Activated CD4-positive, alpha-beta T cell treated with anti-CD3 and anti-CD28 coated beads, Interleukin-2, amount 10 ng/mL, durations not matched to agents 24 days and 14 days (primary cell): ENCODE data around the gene ASPA. TPM values are rescaled to one million over a fixed set of nuclear protein-coding genes. Genes with fewer than 3 reads are reported as not detected.
A peak's percentile ranks its signal among the peaks of the same experiment; 100 is the strongest.

ENCODE experiments used
- DNase-seq: peaks from one replicate; pipeline ENCODE4 v3.0.0; 2022
- H3K27ac Mint-ChIP-seq: one replicate; pipeline ENCODE4 v1.8.0; 2022; ENCODE audit warnings: mild to moderate bottlenecking, mixed read lengths
- H3K27me3 Mint-ChIP-seq: one replicate; pipeline ENCODE4 v1.8.0; 2022; ENCODE audit warnings: mixed read lengths
- H3K36me3 Mint-ChIP-seq: one replicate; pipeline ENCODE4 v1.8.0; 2022; ENCODE audit warnings: low read depth, mild to moderate bottlenecking, mixed read lengths
- H3K4me1 Mint-ChIP-seq: one replicate; pipeline ENCODE4 v1.8.0; 2021; ENCODE audit warnings: mixed read lengths
- H3K4me3 Mint-ChIP-seq: one replicate; pipeline ENCODE4 v1.8.0; 2022; ENCODE audit warnings: mild to moderate bottlenecking, moderate library complexity, mixed read lengths
- H3K9me3 Mint-ChIP-seq: one replicate; pipeline ENCODE4 v1.8.0; 2021; ENCODE audit warnings: mixed read lengths
- intact Hi-C: fragments of 100-400 bp; cut with micrococcal nuclease; formaldehyde crosslinking; loops from one replicate; pipeline ENCODE4 v1.15.1; 2023
- total RNA-seq: library from RNA; stranded (reverse); gene quantifications from 2 replicates; pipeline ENCODE4 v1.2.3, GENCODE V29; 2022

The ASPA gene
- total RNA-seq, 1 donor from 2014 or later: not detected

DNA sequence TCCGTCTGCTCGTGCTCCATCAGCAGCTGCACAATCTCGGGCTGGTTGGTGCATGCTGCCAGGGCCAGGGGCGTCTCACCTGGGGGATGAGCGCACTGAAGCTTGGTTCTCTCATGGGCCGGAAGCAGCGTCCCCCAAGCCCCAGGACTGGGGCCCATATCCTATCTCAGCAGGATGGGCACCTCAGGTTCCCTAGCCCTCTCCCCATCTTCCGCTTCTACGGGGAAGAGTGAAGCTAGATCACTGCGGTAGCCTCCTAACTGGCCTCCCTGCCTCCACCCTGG lies 57.0 kb downstream of the ASPA start:
- no peak for DNase-seq
- no peaks in the 10 kb centered on the region for H3K9me3 Mint-ChIP-seq
- peaks cover 6% of the 10 kb centered on the region for H3K4me1 Mint-ChIP-seq
- intact Hi-C loops: no loop called here
- no peak overlapping the region for H3K4me3 Mint-ChIP-seq
- H3K27me3 Mint-ChIP-seq: peaks cover 9% of the 10 kb centered on the region
- H3K27ac Mint-ChIP-seq: no peak overlapping the region
- no peaks in the 10 kb centered on the region for H3K36me3 Mint-ChIP-seq

DNA sequence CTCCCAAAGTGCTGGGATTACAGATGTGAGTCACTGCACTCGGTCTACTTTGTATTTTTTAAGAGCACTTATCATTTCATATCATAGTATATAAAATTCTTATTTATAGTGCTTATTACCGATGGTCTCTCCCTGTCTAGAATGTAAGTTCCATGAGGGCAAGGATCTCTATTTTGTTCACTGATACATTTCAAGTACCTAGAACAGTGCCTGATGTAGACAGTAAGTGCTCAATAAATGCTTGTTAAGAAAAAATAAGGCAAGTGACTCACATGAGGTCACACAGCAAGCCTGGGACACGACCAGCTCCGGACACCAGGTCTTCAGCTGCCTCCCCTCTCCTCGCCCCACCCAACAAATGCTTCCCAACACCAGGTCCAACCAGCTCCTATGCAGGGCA lies 58.0 kb downstream of the ASPA start:
- Mint-ChIP-seq H3K27ac (no peak overlapping the region), H3K4me1 (peaks cover 6% of the 10 kb centered on the region), H3K4me3 (no peak overlapping the region), H3K36me3 (no peaks in the 10 kb centered on the region), H3K9me3 (no peaks in the 10 kb centered on the region), H3K27me3 (peaks cover 11% of the 10 kb centered on the region)
- intact Hi-C loops: no loop called here
- DNase-seq: no peak

GRCh38 chr17:3534881-3535252 lies 59.1 kb downstream of the ASPA start:
- H3K36me3 Mint-ChIP-seq: no peaks in the 10 kb centered on the region
- H3K4me3 Mint-ChIP-seq: peak overlapping the region; percentile 4
- H3K27ac Mint-ChIP-seq: no peak overlapping the region
- H3K4me1 Mint-ChIP-seq: peaks cover 6% of the 10 kb centered on the region
- intact Hi-C loops: no loop called here
- no peaks in the 10 kb centered on the region for H3K9me3 Mint-ChIP-seq
- DNase-seq: no peak
- H3K27me3 Mint-ChIP-seq: peaks cover 11% of the 10 kb centered on the region

GRCh38 chr17:3535253-3535995 lies 59.6 kb downstream of the ASPA start:
- peak; percentile 80 for DNase-seq
- Mint-ChIP-seq H3K27me3 (peaks cover 16% of the 10 kb centered on the region), H3K4me1 (peaks cover 8% of the 10 kb centered on the region), H3K27ac (no peak overlapping the region), H3K9me3 (no peaks in the 10 kb centered on the region), H3K4me3 (peak overlapping the region; percentile 40), H3K36me3 (no peaks in the 10 kb centered on the region)
- intact Hi-C loops: no loop called here

DNA sequence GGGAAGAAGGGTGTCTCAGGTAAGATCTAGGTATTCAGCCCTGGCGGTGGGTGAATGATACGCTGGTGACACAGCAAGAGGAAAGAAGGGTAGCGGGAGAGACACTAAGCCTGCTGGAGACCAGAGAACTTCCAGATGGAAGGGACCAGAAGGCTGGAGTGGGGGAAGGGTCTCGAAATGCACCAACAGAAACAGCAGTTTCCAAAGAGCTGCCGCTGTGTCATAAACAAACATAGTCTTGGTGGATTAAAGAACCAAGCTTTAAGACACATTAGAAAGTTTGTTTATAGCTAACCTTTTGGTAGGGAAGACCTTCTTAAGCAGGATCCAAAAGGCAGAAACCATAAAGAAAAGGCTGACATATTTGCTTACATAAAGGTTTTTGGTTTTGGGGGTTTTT lies 60.9 kb downstream of the ASPA start:
- peaks cover 8% of the 10 kb centered on the region for H3K4me1 Mint-ChIP-seq
- H3K4me3 Mint-ChIP-seq: no peak overlapping the region
- H3K27me3 Mint-ChIP-seq: peaks cover 17% of the 10 kb centered on the region
- no peak for DNase-seq
- H3K9me3 Mint-ChIP-seq: no peaks in the 10 kb centered on the region
- H3K27ac Mint-ChIP-seq: no peak overlapping the region
- no peaks in the 10 kb centered on the region for H3K36me3 Mint-ChIP-seq
- intact Hi-C loops: no loop called here

- intact Hi-C loops: no loop called here
- no peak overlapping the region for H3K27ac Mint-ChIP-seq
- no peaks in the 10 kb centered on the region for H3K9me3 Mint-ChIP-seq
- no peak overlapping the region for H3K4me3 Mint-ChIP-seq
- DNase-seq: no peak
- peaks cover 15% of the 10 kb centered on the region for H3K27me3 Mint-ChIP-seq
- peaks cover 4% of the 10 kb centered on the region for H3K4me1 Mint-ChIP-seq
- H3K36me3 Mint-ChIP-seq: no peaks in the 10 kb centered on the region
These were observed 64.2 kb downstream of the ASPA start for GRCh38 chr17:3539881-3540540.

GRCh38 chr17:3542410-3543088 lies 66.8 kb downstream of the ASPA start:
- peaks cover 8% of the 10 kb centered on the region for H3K27me3 Mint-ChIP-seq
- H3K36me3 Mint-ChIP-seq: no peaks in the 10 kb centered on the region
- intact Hi-C loops: no loop called here
- H3K9me3 Mint-ChIP-seq: no peaks in the 10 kb centered on the region
- H3K4me1 Mint-ChIP-seq: peaks cover 2% of the 10 kb centered on the region
- no peak overlapping the region for H3K4me3 Mint-ChIP-seq
- H3K27ac Mint-ChIP-seq: no peak overlapping the region
- no peak for DNase-seq

DNA sequence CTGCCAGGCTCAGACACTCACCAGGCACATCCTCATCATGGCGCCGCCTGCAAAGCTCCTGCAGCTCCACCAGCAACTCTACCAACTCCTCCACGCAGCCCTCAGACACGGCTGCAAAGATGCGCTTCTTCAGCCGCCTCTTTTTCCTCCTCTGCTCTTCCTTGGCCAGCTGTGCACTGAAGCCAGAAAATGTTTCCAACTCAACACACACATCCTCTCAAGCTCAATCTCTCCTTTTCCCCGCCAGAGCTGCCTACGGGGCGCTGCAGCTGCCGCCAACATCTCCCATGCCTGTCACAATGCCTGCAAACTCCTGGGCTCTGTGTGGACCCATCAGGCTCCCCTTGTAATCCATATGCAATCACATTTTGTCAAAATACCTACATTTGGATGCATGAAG lies 67.7 kb downstream of the ASPA start:
- intact Hi-C loops: no loop called here
- Mint-ChIP-seq H3K4me3 (no peak overlapping the region), H3K36me3 (no peaks in the 10 kb centered on the region), H3K27me3 (peaks cover 6% of the 10 kb centered on the region), H3K4me1 (peaks cover 2% of the 10 kb centered on the region), H3K27ac (no peak overlapping the region), H3K9me3 (no peaks in the 10 kb centered on the region)
- DNase-seq: no peak

DNA sequence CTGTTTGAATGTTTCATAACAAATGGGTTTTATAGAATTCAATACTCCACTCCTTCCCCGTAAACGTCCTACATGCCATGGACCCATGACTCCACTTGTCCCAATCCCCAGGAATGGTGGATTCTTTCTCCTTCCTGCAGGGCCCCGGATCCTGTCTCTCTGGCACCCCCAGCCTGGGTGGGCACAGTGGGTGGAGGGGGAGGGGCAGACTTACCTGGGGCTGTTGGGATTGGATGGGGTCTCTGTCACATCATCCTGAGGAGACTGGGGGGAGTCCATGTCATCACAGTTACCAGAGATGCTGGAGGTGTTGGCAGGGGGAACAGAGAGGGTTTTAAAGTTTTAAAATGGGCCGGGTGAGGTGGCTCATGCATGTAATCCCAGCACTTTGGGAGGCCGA lies 68.6 kb downstream of the ASPA start:
- H3K36me3 Mint-ChIP-seq: no peaks in the 10 kb centered on the region
- no peaks in the 10 kb centered on the region for H3K9me3 Mint-ChIP-seq
- H3K27me3 Mint-ChIP-seq: peaks cover 6% of the 10 kb centered on the region
- no peak overlapping the region for H3K4me3 Mint-ChIP-seq
- peaks cover 2% of the 10 kb centered on the region for H3K4me1 Mint-ChIP-seq
- intact Hi-C loops: no loop called here
- no peak for DNase-seq
- H3K27ac Mint-ChIP-seq: no peak overlapping the region

- Mint-ChIP-seq H3K27me3 (peaks cover 8% of the 10 kb centered on the region), H3K4me3 (no peak overlapping the region), H3K9me3 (no peaks in the 10 kb centered on the region), H3K36me3 (no peaks in the 10 kb centered on the region), H3K27ac (no peak overlapping the region), H3K4me1 (no peaks in the 10 kb centered on the region)
- intact Hi-C loops: no loop called here
- no peak for DNase-seq
These were observed 69.4 kb downstream of the ASPA start for GRCh38 chr17:3545151-3545550.

GRCh38 chr17:3546521-3546920 lies 70.7 kb downstream of the ASPA start:
- H3K4me3 Mint-ChIP-seq: no peak overlapping the region
- DNase-seq: no peak
- peaks cover 3% of the 10 kb centered on the region for H3K27me3 Mint-ChIP-seq
- H3K27ac Mint-ChIP-seq: no peak overlapping the region
- no peaks in the 10 kb centered on the region for H3K4me1 Mint-ChIP-seq
- no peaks in the 10 kb centered on the region for H3K9me3 Mint-ChIP-seq
- intact Hi-C loops: no loop called here
- H3K36me3 Mint-ChIP-seq: no peaks in the 10 kb centered on the region

DNA sequence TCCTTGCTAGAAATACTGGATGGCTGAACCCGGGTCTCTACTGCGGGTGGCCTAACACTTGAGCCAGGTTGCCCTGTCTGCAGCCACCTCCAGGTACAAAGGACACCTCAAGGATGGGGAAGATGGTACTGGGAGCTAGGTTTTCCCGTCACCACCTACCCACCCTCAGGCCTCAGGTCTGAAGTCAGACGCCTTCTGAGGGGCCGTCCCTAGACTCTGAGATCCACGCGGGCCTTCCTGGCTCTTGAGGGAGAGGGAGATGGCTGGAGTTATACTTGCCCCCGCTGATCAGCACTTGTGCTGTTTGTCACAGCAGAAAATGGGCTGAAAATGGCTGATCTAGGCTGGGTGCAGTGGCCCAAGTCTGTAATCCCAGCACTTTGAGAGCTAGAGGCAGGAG lies 71.2 kb downstream of the ASPA start:
- H3K27me3 Mint-ChIP-seq: peaks cover 3% of the 10 kb centered on the region
- H3K4me1 Mint-ChIP-seq: no peaks in the 10 kb centered on the region
- intact Hi-C loops: no loop called here
- no peak overlapping the region for H3K27ac Mint-ChIP-seq
- no peaks in the 10 kb centered on the region for H3K36me3 Mint-ChIP-seq
- H3K4me3 Mint-ChIP-seq: no peak overlapping the region
- DNase-seq: no peak
- H3K9me3 Mint-ChIP-seq: no peaks in the 10 kb centered on the region

GRCh38 chr17:3547628-3548027 lies 71.8 kb downstream of the ASPA start:
- no peaks in the 10 kb centered on the region for H3K9me3 Mint-ChIP-seq
- peaks cover 3% of the 10 kb centered on the region for H3K27me3 Mint-ChIP-seq
- intact Hi-C loops: no loop called here
- no peaks in the 10 kb centered on the region for H3K36me3 Mint-ChIP-seq
- H3K27ac Mint-ChIP-seq: no peak overlapping the region
- DNase-seq: no peak
- no peaks in the 10 kb centered on the region for H3K4me1 Mint-ChIP-seq
- no peak overlapping the region for H3K4me3 Mint-ChIP-seq

DNA sequence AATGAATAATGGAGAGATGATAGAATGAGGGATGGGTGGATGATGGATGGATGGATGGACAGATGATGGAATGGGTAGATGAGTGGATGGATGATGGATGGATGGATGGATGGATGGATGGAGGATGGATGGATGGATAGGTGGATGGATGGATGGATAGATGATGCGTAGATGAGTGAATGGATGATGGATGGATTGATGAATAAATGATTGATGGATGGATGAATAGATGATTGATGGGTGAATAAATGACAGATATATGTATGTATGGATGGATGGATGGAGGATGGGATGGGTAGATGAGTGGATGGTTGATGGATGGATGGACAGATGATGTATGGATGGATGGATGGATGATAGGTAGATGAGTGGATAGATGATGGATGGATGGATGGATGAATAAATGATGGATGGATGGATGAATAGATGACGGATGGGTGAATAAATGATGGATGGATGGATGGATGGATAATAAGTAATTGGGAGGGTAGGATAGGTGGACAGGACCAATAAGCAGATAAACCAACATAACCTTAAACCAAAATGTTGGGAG lies 73.9 kb downstream of the ASPA start:
- no peak overlapping the region for H3K27ac Mint-ChIP-seq
- no peak overlapping the region for H3K4me3 Mint-ChIP-seq
- DNase-seq: no peak
- H3K27me3 Mint-ChIP-seq: peaks cover 3% of the 10 kb centered on the region
- intact Hi-C loops: no loop called here
- no peaks in the 10 kb centered on the region for H3K9me3 Mint-ChIP-seq
- no peaks in the 10 kb centered on the region for H3K4me1 Mint-ChIP-seq
- H3K36me3 Mint-ChIP-seq: no peaks in the 10 kb centered on the region
